ENCODE data around the gene SOX11.

DNA sequence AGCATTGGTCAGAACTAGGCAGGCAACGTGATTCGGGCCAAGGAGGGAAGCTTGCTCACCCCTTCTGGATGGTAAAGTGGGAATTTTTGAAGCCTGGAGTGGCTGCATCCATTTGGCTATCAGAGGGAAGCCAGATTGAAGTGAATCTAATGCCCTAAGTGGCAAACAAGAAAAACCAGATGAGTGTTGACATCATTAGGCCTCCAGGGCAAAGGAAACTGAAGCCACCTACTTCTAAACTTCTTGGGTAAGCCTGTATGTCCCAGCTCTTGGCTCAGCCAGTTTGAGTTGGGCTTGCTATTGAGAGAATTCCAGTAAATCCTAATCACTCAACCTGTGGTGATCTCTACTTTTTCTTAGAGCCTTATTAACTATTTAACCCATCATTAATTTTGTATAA is 20.9 kb downstream of the SOX11 start:
- TF ChIP-seq, protein P1, sequence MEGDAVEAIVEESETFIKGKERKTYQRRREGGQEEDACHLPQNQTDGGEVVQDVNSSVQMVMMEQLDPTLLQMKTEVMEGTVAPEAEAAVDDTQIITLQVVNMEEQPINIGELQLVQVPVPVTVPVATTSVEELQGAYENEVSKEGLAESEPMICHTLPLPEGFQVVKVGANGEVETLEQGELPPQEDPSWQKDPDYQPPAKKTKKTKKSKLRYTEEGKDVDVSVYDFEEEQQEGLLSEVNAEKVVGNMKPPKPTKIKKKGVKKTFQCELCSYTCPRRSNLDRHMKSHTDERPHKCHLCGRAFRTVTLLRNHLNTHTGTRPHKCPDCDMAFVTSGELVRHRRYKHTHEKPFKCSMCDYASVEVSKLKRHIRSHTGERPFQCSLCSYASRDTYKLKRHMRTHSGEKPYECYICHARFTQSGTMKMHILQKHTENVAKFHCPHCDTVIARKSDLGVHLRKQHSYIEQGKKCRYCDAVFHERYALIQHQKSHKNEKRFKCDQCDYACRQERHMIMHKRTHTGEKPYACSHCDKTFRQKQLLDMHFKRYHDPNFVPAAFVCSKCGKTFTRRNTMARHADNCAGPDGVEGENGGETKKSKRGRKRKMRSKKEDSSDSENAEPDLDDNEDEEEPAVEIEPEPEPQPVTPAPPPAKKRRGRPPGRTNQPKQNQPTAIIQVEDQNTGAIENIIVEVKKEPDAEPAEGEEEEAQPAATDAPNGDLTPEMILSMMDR (IDR thresholded peaks at IDR 0.05), result no peak
- TF ChIP-seq EP300 (IDR thresholded peaks at IDR 0.05), result no peak

Measured in tibial nerve (tissue), 4 donors.